GM12892 (cell line): ENCODE results near the gene ANXA1.

Experiments
- POLR2A ChIP-seq: IDR thresholded peaks from 2 replicates; pipeline ENCODE4 v1.6.1; 2011; ENCODE audit warnings: low read depth, low read length, control low read depth
- POLR2AphosphoS5 ChIP-seq: IDR thresholded peaks from 2 replicates; pipeline ENCODE4 v1.6.1; 2011; ENCODE audit warnings: low read depth, low read length, control low read depth
- TAF1 ChIP-seq: IDR thresholded peaks from 2 replicates; pipeline ENCODE4 v1.6.1; 2011; ENCODE audit warnings: low read depth, mild to moderate bottlenecking, control low read depth, low read length, borderline replicate concordance

- TF ChIP-seq POLR2A, result no peak
- TF ChIP-seq TAF1, result no peak
- no peak for TF ChIP-seq POLR2AphosphoS5
Measured at GRCh38 chr9:73133921-73134407, 17.7 kb upstream of the ANXA1 start.
